ENCODE data around the gene ZMYM2.

- TF ChIP-seq YY1 (IDR thresholded peaks at IDR 0.05; ENCODE audit: insufficient read depth, insufficient read length): no peak
- TF ChIP-seq ZNF274 (IDR thresholded peaks at IDR 0.05; ENCODE audit: low read depth, low read length): no peak
Measured at GRCh38 chr13:20129076-20129475, 170.5 kb downstream of the ZMYM2 start.

Data from NT2/D1 (cell line).